HG03025 (cell line): ENCODE results near the gene GLIS1.

Experiments
- ATAC-seq: cut with Tn5 transposase; IDR thresholded peaks from one replicate; pipeline ENCODE4 v1.9.1; 2021; ENCODE audit warnings: mild to moderate bottlenecking, moderate library complexity; ENCODE audit not compliant: unreplicated experiment, low FRiP score

Gene GLIS1

DNA sequence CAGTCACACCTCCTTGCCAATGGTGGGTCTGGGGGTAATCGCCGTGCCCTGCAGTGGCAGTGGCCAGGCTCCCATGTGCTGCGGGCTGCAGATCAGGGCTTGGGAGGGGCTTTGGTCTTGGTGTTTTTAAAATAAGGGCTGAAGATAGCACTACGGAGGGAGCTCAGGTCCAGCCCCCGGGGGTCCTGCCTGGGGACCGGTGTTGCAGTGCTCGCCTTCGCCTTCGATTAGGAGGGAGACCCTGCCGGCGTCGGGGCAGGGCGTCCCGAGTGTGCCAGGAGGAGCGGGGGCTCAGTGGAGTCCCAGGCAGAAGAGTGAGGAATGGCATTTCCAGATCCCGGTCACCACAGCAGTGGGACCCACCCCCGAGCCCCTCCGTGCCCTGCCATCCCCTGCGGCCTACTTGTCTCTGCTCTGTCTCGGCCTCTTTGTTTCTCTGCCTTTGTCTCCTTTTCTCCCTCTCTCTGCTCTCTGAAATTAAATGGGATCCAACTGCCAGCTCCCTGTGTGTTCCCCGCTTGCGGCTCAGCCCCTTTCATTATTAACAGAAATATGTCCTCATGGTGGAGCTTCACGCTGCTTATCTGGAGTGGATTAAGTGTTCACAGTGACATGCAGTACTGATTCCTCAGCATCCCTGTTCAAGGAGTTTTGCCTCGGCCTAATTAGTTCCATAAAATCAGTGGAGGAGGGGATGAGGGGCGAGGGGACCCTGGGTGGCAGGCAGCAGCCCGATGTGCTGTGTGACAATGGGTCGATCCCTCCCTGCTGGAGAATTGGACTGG is 235.3 kb downstream of the GLIS1 start:
- no peak for ATAC-seq

DNA sequence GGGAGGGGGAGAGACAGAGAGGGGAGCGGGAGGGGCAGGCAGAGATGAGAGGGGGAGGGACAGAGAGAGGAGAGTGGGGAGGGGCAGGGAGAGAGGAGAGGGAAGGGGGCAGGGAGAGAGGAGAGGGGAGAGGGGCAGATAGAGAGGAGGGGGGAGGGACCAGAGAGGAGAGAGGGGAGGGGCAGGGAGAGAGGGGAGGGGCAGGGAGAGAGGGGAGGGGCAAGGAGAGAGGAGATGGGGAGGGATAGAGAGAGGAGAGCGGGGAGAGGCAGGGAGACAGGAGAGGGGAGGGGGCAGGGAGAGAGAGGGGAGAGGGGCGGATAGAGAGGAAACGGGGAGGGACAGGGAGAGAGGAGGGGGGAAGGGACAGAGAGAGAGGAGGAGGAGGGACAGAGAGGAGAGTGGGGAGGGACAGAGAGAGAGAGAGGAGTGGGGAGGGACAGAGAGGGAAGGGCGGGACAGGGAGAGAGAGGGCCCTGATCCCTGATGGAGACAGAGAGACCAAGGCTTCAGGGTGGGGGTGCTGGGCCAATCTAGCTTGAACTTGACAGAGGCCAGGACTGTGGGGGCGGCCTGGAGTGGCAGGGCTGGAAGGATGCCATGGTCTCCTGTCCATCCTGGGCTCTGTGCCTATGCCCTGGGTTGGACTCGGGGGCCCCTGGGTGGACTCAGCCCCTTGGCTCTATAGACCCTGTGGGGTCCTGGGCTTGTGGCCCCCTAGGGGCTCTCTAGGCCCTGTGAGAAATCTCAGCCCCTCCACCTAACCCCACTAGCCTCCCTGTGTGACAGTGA is 236.1 kb downstream of the GLIS1 start:
- no peak for ATAC-seq

DNA sequence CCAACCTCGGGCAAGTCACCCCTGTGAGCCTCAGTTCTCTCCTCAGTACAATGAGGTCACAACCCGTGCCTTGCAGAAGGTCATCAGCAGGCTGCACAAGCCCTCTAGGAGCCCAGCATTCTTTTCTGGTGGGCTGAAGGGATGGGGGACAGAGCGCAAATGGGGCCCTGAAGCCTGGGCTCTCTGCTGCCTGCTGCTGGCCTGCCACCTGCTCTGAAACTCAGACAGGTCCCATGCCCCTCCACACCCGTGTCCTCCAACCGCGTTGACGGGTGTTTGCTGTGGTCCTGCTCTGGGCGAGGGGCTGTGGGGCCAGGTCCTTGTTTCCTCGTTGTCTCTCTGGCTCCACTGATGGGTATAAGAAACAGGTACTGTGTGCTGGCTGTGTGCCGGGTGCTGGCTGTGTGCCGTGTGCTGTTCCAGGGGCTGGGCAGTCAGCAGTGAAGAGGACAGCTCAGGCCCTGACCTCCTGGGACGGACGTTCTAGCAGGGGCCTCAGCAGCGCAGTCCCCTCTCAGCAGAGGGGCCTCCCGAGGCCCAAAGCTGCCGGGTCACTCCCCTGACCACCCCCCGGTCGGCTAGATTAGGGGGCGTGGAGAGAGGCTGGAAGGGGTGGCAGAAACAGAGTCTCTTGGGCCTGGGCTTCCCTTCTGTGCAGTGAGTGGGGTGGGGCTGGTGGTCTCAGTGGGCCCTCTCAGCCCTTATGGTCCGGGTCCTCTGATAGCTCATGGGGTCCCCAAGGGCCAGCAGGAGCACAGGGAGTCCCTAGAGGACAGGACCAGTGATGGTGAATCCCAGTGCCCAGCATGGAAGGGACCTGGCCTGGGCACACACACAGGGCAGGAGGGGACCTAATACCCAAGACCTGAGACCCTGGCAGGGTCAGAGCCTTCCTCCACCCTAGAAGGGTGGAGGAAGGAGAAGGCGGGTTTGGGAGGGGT is 237.6 kb downstream of the GLIS1 start:
- ATAC-seq, result no peak

DNA sequence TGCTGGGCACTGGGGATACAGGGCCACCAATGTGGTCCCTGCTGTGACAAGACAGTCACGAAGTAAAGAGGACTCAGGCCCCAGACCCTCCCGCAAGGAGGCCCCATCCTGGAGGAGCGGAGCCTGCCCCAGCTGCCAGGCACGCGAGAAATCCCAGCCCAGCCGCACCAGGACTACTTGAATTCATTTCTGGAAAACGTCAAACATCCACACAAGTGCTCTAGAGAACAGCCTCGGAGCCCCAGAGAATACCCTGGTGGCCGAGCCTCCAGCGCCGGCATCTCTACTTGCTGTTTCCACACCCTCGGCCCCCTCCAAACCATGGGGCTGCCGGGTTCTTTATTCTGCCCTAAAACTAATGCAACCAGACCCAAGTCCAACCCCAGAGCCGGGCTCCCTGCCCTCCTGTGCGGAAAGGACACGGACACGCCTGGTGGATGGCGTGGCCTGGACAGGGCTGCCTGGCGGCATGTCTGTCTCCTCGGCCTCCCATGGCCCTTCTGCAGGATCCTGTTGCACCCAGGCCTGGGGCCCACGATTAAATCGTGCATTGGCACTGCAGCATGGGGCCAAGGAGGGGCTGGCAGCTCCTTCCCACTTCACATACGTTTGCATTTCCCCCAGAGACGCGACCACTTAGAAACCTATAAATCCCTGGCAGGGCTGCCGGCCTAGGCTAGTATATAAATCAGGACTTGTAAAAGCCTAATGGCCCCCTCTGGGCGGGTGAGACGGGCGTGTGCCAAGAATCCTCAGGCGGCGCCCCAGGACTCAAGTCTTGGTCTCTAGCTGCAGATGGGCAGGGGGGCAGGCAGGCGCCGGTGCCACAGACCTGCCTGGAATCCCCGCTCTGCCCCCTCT is 238.5 kb downstream of the GLIS1 start:
- no peak for ATAC-seq

DNA sequence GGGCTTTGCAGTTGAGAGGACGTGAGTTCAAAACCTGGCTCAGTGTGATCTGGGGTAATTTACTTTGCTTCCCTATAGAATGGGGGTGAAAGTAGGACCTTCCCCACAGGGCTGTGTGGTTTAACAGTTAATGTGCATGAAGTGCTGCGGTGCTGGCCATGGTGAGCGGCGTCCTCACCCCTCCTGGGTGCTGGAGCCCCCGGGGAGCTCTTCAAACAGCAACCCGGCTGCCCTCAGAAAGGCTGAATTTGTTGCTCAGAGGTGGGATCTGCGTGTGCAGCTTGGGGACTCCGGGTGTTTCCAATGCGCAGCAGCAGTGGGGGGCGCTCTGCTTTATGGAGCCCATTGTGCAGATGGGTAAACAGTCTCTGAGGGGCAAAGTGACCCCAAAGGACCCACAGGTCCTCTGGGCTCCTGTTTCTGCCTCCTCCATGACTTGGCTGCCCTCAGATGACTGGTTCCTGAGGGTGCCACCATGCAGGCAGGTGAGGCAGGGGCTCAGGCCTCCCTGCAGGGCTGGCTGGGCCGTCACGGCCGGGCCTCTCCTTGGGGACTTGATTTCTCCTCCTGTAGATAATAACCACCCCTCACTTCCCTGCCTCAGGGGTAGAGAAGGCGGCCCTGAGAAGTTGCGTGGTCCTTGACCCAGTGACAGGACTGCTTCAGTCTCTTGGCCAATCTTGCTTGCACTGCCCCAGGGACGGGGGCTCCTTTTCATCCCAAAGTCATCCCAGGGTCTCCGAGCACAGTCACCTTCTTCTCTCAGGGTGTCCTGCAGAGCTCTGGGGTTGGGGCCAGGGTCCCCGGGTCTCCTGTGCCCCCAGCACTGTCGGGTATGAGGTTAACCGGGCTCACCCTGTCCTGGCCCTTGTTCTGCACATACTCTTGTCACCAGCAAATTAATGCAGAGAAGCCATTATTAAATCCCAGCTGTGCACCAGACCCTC is 239.4 kb downstream of the GLIS1 start:
- ATAC-seq, result no peak

DNA sequence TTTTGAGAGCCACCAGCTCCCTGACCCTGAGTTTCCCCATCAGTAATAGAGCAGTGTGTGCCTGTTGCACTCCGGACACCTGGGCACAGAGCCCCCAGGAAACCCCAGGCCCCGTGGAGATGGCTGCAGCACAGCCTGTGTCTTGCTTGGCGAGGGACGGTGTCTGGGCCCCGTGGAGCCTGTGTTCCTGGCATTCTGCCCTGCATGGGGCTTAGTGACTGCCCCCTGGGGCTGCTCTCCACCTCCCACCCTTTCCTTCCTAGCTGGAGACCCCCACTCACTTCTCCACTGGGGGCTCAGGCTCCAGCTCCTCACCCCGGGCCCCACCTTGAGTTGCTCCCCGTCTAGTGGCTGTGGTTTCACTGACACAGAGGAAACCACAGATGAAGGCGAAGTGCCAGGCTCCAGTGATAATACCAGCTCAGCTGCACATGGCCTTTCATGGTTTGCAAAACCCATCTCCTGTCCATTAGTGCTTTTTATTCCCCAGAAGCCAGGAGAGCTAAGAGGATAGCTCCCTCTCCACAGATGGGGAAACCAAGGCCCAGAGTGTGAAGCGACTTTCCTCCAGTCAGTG is 240.3 kb downstream of the GLIS1 start:
- no peak for ATAC-seq

DNA sequence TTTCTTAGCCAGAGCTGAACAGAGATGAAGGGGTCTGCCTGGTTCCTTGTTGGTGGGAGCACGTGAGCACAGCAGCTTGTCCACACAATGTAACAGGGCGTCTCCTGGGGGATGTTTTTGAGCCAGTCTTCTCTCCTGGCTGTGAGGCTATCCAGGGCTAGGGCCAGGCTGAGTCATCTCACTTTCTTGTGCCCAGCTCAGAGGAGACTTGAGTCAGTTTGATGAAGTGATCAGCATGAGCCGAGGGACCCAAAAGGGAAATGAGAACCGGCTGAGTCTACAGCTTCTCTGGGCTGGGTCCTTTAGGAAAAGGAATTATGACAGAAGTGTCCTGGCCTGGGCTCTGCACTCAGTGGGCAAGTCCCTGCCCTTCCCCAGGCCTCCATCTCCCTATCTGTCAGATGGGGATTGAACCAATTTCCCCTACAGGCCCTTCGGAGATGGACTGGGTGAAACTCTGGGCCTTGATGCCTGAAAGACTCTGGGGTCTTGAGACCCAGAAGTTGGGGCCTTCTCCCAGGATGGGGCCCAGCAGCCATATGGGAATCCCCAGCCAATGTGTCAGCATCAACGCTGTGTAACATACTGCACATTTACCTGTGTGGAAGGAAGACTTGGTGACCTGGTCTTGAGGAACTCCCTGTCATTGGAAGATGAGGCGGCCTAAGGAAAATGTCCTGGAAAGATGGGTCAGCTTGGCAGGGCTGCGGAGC is 243.2 kb downstream of the GLIS1 start:
- no peak for ATAC-seq

DNA sequence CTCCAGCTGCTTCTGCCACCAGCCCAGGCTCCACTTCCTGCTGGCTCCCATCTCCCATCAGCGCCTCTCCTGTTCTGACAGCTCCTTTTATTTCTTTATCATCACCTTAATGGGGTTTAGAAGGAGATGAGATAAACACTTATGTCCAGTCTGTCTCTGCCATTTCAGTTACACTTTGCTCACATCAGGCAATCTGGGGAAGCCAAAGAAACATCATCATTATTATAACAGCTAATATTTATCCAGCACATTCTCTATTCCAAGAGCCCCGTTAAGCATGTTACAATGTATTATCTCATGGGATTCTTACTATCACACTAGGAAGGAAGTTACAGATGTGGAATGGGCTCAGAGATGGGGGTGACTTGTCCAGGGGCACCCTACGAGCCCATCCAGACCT is 248.6 kb downstream of the GLIS1 start:
- no peak for ATAC-seq

DNA sequence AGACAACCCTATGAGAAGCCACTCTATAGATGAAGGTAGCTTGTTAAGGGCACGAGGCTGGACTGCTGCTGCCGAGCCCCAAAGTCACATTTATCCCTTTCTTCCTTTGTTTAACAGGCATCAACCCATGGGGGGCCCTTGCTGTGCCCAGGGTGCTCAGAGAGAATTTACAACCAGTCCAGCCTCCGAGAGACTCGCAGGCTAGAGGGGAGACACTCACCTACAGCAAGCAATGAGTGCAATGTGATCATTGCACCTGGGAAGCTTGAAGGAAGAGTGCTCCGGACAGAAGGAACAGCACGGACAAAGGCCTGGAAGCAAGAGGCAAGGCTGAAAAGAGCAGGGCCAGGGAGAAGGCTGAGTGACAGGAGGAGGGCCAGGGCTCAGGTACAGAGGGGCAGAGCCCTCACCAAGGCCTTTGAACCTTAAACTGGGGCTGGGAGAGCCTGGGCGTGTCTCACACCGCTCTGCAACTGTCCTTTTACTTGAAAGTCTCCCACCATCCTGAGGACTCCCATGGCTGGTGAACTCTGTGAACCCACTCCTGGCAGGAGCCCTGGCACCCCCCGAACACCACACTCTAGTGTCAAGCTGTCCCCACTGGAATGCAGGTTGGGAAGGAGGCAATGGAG is 252.5 kb downstream of the GLIS1 start:
- no peak for ATAC-seq

DNA sequence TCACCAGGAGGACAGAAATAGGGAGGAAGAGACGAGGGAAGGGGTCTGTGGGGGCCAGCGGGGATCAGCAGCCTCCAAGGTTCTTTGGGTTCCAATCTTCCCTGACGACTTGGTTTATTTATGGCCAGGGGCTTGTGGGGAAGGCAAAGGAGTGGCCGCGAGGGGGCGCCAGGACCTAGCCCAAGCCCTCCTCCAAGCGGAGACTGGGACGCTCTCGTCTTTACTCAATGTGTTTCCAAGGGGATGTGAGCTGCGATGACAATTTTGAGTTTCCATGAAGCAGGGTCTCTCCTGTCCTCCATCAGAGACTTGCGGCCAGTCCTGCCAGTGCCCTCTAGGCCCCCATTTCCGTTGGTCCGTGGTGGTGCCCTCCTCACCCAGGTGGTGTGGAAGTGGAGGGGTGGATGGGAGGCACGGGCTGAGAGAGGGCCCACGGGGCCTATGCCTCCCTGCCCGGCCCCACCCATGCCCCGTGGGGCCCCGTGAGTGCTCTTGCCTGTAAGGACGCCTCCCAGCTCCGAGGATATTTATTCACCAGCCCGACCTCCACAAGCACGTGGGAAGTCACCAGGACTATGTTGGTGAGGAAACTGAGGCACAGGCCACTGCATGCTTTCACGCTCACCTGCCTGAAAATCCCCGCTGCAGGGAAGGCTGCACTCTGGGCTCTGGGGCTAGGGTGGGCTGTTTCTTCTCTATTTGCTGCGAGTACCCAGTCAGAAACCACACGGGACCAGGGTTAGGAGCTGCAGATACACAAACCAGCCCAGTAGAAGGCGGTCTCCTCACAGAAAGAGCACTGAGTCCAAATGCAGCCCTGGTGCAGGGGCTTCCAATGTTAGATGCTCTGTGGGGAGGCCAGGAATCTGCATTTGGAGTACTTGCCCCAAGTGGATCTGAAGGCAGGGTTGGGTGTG is 253.2 kb downstream of the GLIS1 start:
- no peak for ATAC-seq

DNA sequence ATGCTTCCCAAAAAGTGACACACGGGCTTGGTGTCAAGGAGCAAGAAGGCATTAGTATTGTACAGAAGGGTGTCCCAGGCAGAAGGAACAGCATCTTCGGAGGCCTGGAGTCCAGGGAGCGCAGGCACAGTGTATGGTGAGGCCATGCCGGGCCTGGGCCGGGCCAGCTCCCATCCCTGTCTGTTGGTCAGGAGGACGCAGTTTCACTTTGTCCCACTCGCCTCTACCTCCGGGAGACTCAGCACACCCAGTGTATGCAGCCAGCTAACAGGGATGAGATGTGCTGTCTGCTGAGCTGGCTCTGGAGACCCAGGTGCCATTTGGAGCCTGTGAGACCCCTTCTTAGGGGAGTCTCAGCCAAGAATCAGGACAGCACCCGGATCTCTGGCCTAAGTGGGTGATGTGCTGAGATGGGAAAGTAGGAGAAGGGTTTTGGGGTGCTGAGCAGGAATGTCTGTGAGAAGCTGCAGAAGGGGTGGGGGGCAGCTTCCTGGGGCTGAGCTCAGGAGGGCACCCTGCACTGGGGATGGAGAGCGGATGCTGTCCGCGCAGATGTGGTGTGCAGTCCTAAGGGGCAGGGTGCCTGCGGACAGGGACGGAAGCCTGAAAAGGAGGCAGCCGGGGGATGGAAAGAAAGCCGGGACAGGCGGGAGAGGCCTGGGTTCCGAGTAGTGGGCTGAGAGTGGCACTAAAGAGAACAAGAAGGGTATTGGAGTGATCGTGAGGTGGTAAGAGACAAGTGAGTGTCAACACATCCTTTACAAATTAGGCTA is 254.1 kb downstream of the GLIS1 start:
- no peak for ATAC-seq

DNA sequence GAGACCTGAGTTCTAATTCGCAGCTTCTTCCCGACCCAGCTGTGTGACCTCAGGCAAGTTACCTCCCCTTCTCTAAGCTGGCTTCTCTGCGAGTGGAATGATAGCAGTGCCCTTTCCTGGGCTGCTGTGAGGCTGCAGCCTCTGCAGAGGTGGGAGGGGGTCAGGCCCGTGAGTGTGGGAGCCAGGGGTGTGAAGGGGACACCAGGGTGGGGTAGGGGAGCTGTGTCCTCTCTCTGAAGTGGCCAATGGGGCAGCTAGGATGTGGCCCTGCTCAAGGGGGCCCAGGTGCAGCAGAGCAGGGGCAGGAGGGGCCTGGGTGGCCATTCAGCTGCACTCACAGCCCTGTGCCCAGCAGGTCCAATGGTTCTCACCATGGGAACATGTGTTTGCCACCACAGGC is 255.3 kb downstream of the GLIS1 start:
- no peak for ATAC-seq

DNA sequence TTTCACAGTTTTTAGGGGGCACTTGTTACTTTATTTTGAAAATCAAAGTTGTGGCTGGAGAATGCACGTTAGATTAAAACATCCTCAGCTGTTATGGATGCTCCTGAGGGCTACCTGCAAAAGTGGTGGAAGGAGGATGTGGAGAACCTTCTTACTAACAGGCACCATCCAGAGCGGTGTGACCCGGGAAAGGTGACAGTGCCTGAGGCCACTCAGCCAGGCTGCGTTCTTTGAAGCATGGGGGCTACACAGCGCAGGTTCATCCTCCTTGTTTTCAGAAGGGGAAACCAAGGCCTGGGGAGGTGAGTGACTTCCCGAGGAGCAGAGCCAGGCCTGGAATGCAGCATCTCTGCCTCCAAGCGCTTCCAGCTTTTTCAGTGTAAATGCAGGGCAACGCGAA is 255.8 kb downstream of the GLIS1 start:
- ATAC-seq, result no peak

DNA sequence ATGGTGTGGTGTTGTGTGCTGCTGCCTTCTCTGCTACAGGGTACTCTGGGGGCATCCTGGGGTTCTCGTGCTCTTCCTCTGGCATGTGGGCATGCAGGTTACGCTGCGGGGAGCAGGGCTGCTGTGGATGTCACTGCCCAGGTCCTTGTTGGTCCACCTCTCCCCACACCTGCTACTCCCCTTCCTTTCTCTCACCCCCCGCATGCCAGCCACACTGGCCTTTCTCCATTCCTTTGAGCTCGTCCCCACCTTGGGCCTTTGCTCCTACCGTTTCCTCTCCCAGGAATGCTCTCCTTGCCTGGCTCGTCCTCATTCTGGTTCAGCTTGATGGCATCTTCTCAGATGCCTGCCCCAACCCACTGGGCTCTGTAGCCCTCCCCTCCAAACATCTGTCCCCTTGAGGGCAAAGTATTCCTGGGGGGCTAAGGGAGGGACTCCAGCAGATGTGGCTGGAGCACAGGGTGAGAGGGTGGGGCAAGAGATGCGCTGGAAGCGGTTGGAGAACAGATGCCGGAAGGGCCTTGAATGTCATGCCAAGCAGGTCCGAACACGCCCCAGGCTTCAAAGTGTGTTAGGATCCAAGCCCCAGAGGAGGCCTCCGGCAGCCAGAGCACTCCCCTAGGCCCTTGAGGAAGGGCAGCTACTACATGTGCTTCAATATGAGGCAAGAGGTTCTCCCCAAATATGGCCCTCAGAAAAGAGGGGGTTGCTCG is 256.4 kb downstream of the GLIS1 start:
- no peak for ATAC-seq

DNA sequence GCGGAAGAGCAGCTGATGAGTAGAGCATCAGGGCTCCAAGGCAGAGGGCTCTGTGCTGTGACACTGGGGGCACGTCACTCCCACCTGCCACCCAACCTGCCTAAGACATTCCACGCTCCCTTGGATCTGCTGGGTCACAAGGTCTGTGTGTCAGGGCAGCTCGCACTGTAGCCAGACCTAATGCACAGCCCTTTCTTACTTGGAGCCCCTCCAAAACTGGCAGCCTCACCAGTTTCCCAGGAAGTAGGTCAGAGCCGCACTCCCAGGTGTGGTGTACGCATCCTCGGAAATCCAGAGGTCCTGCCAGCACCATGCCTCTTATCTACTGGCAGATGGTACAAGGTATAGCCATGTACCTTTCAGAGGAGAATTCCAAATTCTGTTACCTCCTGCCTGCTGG is 257.5 kb downstream of the GLIS1 start:
- no peak for ATAC-seq
